ENCODE measurements around the gene COX7A2. TPM values are rescaled to one million over a fixed set of nuclear protein-coding genes. Genes with fewer than 3 reads are reported as not detected.

COX7A2 gene, protein sequence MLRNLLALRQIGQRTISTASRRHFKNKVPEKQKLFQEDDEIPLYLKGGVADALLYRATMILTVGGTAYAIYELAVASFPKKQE
- 67.1 TPM for total RNA-seq

DNA sequence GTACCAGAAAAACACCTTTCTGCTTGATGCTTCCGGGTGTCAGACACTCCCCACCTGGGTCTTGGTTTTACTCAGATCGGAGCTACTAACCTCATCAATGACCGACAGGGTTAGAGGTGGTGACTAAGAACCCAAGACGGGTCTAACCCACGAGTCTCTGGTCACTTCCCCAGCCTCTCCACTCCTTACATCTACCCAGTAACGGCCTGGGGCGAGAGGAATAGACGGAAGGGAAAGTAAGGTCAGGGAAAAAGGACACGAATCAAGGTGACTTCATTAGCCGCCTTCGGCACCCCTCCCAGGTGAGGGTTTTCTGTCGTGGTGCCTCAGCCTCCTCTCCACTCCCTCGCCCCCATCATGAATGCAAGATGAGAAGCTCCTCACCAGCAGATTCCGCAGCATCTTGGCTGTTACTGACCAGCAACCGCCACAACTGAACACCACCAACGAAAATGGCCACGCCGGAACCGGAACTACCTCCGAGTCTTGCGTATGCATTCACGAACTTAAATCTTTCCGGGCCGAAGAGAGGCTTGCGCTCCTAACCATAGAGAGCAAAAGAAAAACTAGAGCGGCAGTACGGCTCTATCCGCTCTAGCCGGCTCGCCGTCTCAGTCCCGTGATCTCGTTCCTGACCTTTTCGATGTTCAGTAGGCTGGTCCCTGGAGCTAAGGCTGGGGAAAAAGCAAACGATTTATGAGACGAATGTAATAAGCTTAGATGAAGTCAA is at the start of gene COX7A2:
COX7A2 (minus strand) TSS at position 469 of the 730 bp plus-strand sequence; CDS start at position 402, 67 bp downstream.

DNA sequence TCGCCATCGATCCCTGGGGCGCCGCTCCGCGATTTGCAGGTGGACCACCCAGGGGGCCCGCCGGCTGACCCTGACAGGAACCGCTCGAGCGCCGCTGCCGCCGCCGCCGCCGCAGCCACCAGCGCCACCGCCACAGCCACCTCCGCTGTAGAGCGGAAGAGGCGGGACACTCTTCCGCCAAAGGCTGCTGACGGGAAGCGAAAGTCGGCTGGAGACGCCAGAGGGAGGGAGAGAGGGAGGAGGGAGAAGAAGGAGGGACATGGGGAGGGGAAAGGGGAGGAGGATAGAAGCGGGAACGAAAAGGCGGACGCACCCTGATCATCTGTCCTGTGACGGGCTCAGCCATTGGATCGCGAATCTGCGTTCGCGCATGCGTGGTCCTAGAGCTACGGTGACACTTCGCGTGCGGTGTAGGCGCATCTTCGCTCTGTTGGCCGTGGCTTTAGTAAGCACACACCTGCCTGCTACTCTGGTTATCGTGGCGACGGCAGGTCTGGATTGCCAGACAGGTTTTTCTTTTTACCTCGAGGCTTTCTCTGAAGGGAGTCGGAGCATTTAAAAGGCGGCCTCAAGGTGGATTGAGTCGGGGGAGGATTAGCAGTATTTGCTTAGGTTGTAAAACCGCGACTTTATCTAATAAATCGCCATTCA is 41.2 kb upstream of the COX7A2 start, which contains the start of gene TMEM30A:
TMEM30A (minus strand) TSS at position 161 of the 651 bp plus-strand sequence; CDS start at position 7, 154 bp downstream.

DNA sequence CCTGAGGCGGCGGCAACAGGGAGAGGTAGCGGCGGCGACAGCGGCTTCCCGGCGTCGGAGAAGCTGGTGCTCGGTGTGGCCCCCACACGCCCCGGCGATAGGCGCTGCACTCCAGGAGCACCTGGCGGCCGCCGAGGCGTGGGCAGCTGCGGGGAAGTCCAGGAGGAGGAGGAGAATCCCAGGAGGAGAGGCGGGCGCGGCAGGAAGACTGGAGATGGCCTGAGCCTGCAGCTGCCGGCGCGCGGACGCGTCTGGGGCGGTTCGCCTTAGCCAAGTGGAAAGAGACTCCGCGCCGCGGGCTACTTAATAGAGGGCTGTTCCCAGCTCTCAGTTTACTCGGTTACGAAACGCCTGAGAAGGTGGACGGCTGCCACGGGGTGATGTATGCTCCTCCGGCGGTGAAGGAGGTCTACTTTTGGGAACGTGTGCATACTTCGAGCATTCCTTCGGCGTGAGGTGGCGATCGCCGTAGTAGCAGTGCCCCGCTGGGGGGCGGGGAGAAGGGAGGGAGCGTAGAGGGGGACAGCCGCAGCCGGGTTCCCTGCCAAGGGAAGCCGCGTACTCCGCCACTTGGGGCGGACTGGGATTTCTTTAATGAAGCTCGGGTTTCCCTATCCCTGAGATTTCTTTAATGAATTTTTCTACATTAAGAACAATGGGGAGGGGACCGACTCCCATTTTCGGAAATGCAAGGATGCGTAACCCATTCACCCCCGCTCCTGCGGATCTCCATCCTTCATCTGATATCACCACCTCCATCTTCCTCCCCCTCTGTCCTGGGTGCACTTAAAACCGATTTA is 37.6 kb downstream of the COX7A2 start, which contains the start of gene COL12A1:
COL12A1 (minus strand) TSS at position 278 of the 800 bp plus-strand sequence. CDS start 3,261 bp downstream, outside the sequence.

Other genes starting within 250 kb of the COX7A2 start
- gene COL12A1, start 37.7 kb downstream of the COX7A2 start, total RNA-seq, result 261 TPM
- gene TMEM30A, start 41.0 kb upstream of the COX7A2 start, total RNA-seq, result 99.8 TPM
- gene FILIP1, start 250.0 kb upstream of the COX7A2 start, total RNA-seq, result 7.6 TPM